ENCODE data around the gene LYSMD2. TPM values are rescaled to one million over a fixed set of nuclear protein-coding genes. Genes with fewer than 3 reads are reported as not detected.

Gene LYSMD2
- polyA plus RNA-seq, 1 of the 3 experiments (the other 2 are of a cell fraction), result 10.3 TPM

- H3K4me3 ChIP-seq (ENCODE audit: low read depth in 2 of 2, low read length in 1 of 2), result no peak overlapping the region
- 14% methylated on average over 1 of the region's 1 CpG for WGBS (ENCODE audit: low lambda C conversion rate)
- CTCF ChIA-PET, result interaction anchor here (0.8 to 1.8 kb wide), 3 partner anchors 53 to 524 kb away, joined by 3 to 9 read pairs (median 9); no protein-coding TSS in a partner anchor
- peaks cover 0 to 8% of the 10 kb centered on the region in 2 experiments; a peak in 2 of 4 replicates for H3K4me1 ChIP-seq (ENCODE audit: control insufficient read depth in 1 of 2, insufficient read depth in 2 of 2, low read depth in 1 of 2, low read length in 1 of 2)
- no peaks in the 10 kb centered on the region; the same call in 1 of the 2 replicates for H3K27me3 ChIP-seq (ENCODE audit: insufficient read depth)
- H3K9me2 ChIP-seq, result no peaks in the 10 kb centered on the region
- H3K27ac ChIP-seq (ENCODE audit: low read depth in 2 of 2, low read length in 1 of 2), result no peak overlapping the region
- H3K9ac ChIP-seq, result no peak overlapping the region
- H4K20me1 ChIP-seq (ENCODE audit: insufficient read depth), result no peaks in the 10 kb centered on the region
- TF ChIP-seq TAF1 (IDR thresholded peaks at IDR 0.05; ENCODE audit: borderline replicate concordance, low read depth, low read length) (no peak), SMC3 (IDR thresholded peaks at IDR 0.05; ENCODE audit: low read depth, low read length) (no peak), USF1 (IDR thresholded peaks at IDR 0.05; ENCODE audit: borderline replicate concordance, low read depth) (no peak), RXRA (IDR thresholded peaks at IDR 0.05; ENCODE audit: borderline replicate concordance, low read depth) (no peak), FOXJ3 (CRISPR knock-in tag; IDR thresholded peaks at IDR 0.05) (no peak)
- H3K79me2 ChIP-seq (ENCODE audit: insufficient read depth), result no peaks in the 10 kb centered on the region
- H3K36me3 ChIP-seq (replicated peaks in 1 of 2; ENCODE audit: control insufficient read depth in 1 of 2, insufficient read depth in 2 of 2, low read length in 1 of 2), result peaks cover 0 to 5% of the 10 kb centered on the region in 2 experiments
- no peak for DNase-seq
- no peaks in the 10 kb centered on the region for H3K9me3 ChIP-seq
- H3K4me2 ChIP-seq, result no peak overlapping the region
- H3F3A ChIP-seq (replicated peaks; ENCODE audit: insufficient read depth), result no peaks in the 10 kb centered on the region
- POLR2A ChIA-PET, result no interaction called here
- H2AFZ ChIP-seq (ENCODE audit: low read depth), result no peak overlapping the region
Observed at GRCh38 chr15:51702710-51703109, 34.7 kb downstream of the LYSMD2 start.

GRCh38 chr15:51699373-51699772 is 38.1 kb downstream of the LYSMD2 start:
- ChIA-PET POLR2A (no interaction called here), CTCF (interaction anchor here (1.2 to 1.8 kb wide), 3 partner anchors 19 to 77 kb away, joined by 4 to 6 read pairs (median 4); partner anchors contain the start of gene SCG3)
- Histone ChIP-seq H3K9ac (no peak overlapping the region), H3K9me2 (no peaks in the 10 kb centered on the region), H3K4me3 (ENCODE audit: low read depth in 2 of 2, low read length in 1 of 2) (no peak overlapping the region), H3K27ac (ENCODE audit: low read depth in 2 of 2, low read length in 1 of 2) (no peak overlapping the region), H3K79me2 (ENCODE audit: insufficient read depth) (no peaks in the 10 kb centered on the region), H4K20me1 (ENCODE audit: insufficient read depth) (no peaks in the 10 kb centered on the region), H2AFZ (ENCODE audit: low read depth) (no peak overlapping the region), H3F3A (replicated peaks; ENCODE audit: insufficient read depth) (no peaks in the 10 kb centered on the region), H3K4me2 (no peak overlapping the region), H3K27me3 (ENCODE audit: insufficient read depth) (no peaks in the 10 kb centered on the region; the same call in 1 of the 2 replicates), H3K36me3 (replicated peaks in 1 of 2; ENCODE audit: control insufficient read depth in 1 of 2, insufficient read depth in 2 of 2, low read length in 1 of 2) (peaks cover 0 to 5% of the 10 kb centered on the region in 2 experiments), H3K4me1 (ENCODE audit: control insufficient read depth in 1 of 2, insufficient read depth in 2 of 2, low read depth in 1 of 2, low read length in 1 of 2) (no peaks in the 10 kb centered on the region), H3K9me3 (no peaks in the 10 kb centered on the region)
- no peak for TF ChIP-seq RFX5 (IDR thresholded peaks at IDR 0.05; ENCODE audit: low read length)
- TF ChIP-seq EP300 (IDR thresholded peaks at IDR 0.05; ENCODE audit: borderline replicate concordance in 1 of 2, low read depth in 1 of 2, low read length in 1 of 2), result no peak
- no peak for TF ChIP-seq USF2 (IDR thresholded peaks at IDR 0.05; ENCODE audit: borderline replicate concordance, low read depth, low read length)
- no peak for TF ChIP-seq SIN3A (IDR thresholded peaks at IDR 0.05; ENCODE audit: borderline replicate concordance, low read depth, low read length)
- no peak for TF ChIP-seq RAD21 (IDR thresholded peaks at IDR 0.05; ENCODE audit: low read length)
- TF ChIP-seq MXI1 (IDR thresholded peaks at IDR 0.05; ENCODE audit: low read depth, low read length), result no peak
- no peak for TF ChIP-seq USF1 (IDR thresholded peaks at IDR 0.05; ENCODE audit: borderline replicate concordance, low read depth)
- no peak for TF ChIP-seq FOXJ3 (CRISPR knock-in tag; IDR thresholded peaks at IDR 0.05)
- TF ChIP-seq SMC3 (IDR thresholded peaks at IDR 0.05; ENCODE audit: low read depth, low read length), result no peak
- no peak for DNase-seq
- 33% methylated on average over 1 of the region's 1 CpG for WGBS (ENCODE audit: low lambda C conversion rate)
